Measurements from ENCODE around the gene USP3. TPM values are rescaled to one million over a fixed set of nuclear protein-coding genes. Genes with fewer than 3 reads are reported as not detected.

USP3 gene
- total RNA-seq, 2 donors from 2014 or later = 44.2 to 45.8 TPM

DNA sequence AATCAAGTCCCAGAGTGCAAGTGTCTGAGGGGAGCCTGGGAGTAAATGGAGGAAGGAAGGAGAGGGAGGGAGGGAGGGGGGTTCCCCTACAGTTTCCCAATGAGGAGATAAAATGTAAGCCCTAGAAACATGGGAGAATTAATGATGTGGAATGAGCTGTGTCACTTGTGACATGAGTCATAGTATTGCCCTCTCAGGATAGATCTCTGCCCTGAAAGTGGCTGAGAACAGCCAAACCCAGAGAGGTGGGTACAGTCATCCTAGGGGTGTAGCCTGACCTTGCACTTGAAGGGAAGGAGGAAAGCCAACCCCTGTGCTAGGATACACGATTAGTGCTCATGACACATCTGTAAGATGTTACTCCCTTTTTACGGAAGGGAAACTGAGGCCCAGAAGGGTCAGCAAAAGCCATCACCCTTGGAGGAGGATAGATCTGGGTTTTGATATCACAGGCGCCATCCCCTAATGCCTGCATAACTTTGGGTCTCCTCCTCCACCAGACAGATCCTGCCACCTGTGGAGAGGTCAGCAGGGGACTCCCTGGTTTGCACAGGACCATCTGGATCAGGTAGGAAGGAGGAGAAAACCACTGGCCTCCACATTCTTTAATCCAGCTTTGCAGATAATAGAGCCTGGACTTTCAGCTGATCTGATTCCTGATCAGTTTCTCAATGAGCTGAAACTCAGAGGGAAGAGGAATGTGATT lies 23.1 kb upstream of the USP3 start:
- 90% methylated on average over 3 of the region's 3 CpGs for WGBS
- no peaks in the 10 kb centered on the region for H3K36me3 ChIP-seq
- H3K9me3 ChIP-seq = no peaks in the 10 kb centered on the region
- TF ChIP-seq POLR2A (IDR thresholded peaks at IDR 0.05) (no peak), POLR2AphosphoS5 (IDR thresholded peaks at IDR 0.05) (no peak)
- TF ChIP-seq, protein P1, sequence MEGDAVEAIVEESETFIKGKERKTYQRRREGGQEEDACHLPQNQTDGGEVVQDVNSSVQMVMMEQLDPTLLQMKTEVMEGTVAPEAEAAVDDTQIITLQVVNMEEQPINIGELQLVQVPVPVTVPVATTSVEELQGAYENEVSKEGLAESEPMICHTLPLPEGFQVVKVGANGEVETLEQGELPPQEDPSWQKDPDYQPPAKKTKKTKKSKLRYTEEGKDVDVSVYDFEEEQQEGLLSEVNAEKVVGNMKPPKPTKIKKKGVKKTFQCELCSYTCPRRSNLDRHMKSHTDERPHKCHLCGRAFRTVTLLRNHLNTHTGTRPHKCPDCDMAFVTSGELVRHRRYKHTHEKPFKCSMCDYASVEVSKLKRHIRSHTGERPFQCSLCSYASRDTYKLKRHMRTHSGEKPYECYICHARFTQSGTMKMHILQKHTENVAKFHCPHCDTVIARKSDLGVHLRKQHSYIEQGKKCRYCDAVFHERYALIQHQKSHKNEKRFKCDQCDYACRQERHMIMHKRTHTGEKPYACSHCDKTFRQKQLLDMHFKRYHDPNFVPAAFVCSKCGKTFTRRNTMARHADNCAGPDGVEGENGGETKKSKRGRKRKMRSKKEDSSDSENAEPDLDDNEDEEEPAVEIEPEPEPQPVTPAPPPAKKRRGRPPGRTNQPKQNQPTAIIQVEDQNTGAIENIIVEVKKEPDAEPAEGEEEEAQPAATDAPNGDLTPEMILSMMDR (IDR thresholded peaks at IDR 0.05) = no peak
- H3K4me1 ChIP-seq (replicated peaks) = no peaks in the 10 kb centered on the region
- no peak for DNase-seq (ENCODE audit: low spot score)
- no peak overlapping the region for H3K4me3 ChIP-seq
- H3K27ac ChIP-seq = no peak overlapping the region
- H3K27me3 ChIP-seq (replicated peaks; ENCODE audit: insufficient read depth) = no peaks in the 10 kb centered on the region
- intact Hi-C loops (cut with DNase I) = no loop called here

DNA sequence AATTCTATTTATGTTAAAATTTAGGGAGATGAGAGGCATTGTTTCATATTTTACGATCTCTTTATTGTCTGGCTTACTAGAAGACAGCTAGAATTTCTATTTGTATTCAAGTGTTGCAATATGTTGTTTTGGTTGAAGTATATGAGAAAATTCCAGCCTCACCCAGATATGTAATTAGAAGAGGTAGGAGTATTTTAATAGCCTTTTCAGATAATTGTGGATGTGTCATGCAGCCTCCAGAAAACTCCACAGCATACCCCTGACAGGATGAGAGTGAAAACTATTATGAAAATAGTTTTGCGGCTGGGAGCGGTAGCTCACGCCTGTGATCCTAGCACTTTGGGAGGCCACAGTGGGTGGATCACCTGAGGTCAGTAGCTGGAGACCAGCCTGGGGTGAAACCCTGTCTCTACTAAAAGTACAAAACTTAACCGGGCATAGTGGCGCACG lies 21.5 kb upstream of the USP3 start:
- DNase-seq (ENCODE audit: low spot score) = no peak
- TF ChIP-seq POLR2A (IDR thresholded peaks at IDR 0.05) (no peak), POLR2AphosphoS5 (IDR thresholded peaks at IDR 0.05) (no peak)
- TF ChIP-seq, protein P1 (IDR thresholded peaks at IDR 0.05) = no peak
- H3K4me3 ChIP-seq = no peak overlapping the region
- no peaks in the 10 kb centered on the region for H3K27me3 ChIP-seq (replicated peaks; ENCODE audit: insufficient read depth)
- intact Hi-C loops (cut with DNase I) = no loop called here
- 77% methylated on average over 7 of the region's 7 CpGs for WGBS
- H3K36me3 ChIP-seq = no peaks in the 10 kb centered on the region
- H3K9me3 ChIP-seq = no peaks in the 10 kb centered on the region
- no peaks in the 10 kb centered on the region for H3K4me1 ChIP-seq (replicated peaks)
- H3K27ac ChIP-seq = no peak overlapping the region

DNA sequence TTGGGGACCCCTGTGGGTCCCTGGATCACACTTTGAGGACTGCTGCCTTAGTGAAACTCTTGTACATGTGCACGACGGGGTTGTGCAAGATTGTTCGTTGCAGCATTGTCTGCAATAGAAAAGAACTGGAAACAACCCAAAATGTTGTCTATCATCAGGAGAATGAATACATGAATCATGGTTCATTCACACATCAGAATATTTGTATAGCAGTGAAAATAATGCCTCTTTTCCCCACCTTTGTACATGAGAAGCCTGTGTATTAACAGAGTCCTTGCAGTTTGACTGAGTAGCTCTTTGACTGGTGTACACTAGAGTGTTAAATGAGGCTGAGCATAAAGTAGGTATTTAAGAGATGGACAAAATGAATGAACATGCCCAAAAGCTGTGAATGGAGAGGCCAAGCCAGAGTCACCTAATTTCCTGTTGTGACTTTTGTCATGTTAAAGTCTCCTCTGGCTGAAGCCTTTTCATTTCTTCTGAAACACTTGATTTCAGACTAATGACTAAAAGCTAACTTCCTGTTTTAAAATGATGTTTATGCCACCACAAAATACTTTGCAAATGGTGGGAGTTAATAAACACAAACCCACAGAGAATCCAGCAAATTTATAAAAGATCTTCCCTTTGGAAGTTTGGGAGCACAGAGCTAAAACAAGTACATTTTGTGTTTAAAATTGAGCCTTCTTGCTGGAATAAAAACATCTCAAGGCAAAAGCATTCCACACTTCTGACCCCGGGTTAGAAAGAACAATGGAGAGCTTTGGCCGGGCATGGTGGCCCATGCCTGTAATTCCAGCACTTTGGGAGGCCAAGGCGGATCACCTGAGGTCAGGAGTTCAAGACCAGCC lies 20.6 kb upstream of the USP3 start:
- TF ChIP-seq POLR2A (IDR thresholded peaks at IDR 0.05) (no peak), POLR2AphosphoS5 (IDR thresholded peaks at IDR 0.05) (no peak)
- TF ChIP-seq, protein P1 (IDR thresholded peaks at IDR 0.05) = no peak
- no peak overlapping the region for H3K27ac ChIP-seq

DNA sequence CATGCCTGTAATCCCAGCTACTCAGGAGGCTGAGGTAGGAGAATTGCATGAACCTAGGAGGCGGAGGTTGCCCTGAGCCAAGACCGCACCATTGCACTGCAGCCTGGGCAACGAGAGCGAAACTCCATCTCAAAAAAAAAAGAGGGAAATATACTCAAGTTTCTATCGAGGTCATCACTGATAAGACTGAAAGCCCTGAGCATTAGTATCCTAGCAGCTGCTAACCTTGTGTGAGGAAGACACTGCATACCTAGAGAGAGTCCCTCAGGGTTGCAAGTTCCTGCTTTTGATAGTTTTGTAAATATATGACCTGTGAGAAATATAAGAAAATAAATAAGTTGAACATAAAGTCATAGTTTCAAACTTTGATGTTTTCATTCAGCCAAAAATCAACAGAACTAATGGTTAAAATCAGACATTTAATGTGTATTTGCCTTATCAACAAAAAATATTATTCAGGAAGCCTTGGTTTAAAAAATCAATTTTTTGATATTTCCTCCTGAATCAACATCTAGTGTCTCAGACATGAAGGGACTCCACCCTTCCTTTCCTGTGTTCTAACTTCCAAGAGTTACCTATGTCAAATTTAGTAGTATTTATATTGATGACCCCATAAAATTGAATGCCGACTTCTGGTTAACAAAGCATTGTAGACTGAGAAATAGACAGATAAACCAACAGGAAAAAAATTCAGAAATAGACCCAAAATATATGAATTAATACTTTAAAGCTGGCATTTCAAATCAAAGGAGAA lies 19.8 kb upstream of the USP3 start:
- Histone ChIP-seq H3K36me3 (no peaks in the 10 kb centered on the region), H3K9me3 (no peaks in the 10 kb centered on the region), H3K27me3 (replicated peaks; ENCODE audit: insufficient read depth) (no peaks in the 10 kb centered on the region), H3K4me1 (replicated peaks) (no peaks in the 10 kb centered on the region), H3K4me3 (no peak overlapping the region), H3K27ac (no peak overlapping the region)
- WGBS = 78% methylated on average over 6 of the region's 6 CpGs
- no peak for DNase-seq (ENCODE audit: low spot score)
- intact Hi-C loops (cut with DNase I) = loop anchor here (5.0 kb wide), 1 partner anchor 113 kb away; the partner anchor contains the start of gene FBXL22
- no peak for TF ChIP-seq POLR2A (IDR thresholded peaks at IDR 0.05)
- TF ChIP-seq, protein P1 (IDR thresholded peaks at IDR 0.05) = no peak
- TF ChIP-seq POLR2AphosphoS5 (IDR thresholded peaks at IDR 0.05) = no peak

More for the DNA sequence above, 20.6 kb upstream of the USP3 start:
- no peak for DNase-seq (ENCODE audit: low spot score)
- no peaks in the 10 kb centered on the region for H3K4me1 ChIP-seq (replicated peaks)
- H3K36me3 ChIP-seq = no peaks in the 10 kb centered on the region
- intact Hi-C loops (cut with DNase I) = no loop called here
- no peaks in the 10 kb centered on the region for H3K9me3 ChIP-seq
- WGBS = 63% methylated on average over 6 of the region's 6 CpGs
- no peak overlapping the region for H3K4me3 ChIP-seq
- no peaks in the 10 kb centered on the region for H3K27me3 ChIP-seq (replicated peaks; ENCODE audit: insufficient read depth)
